ENCODE measurements around the gene MYO10.

GRCh38 chr5:16981700-16982099 lies 45.6 kb upstream of the MYO10 start:
- no peak for TF ChIP-seq CTCF (IDR thresholded peaks at IDR 0.05)
- TF ChIP-seq POLR2A (IDR thresholded peaks at IDR 0.05), result no peak

Data from breast epithelium (tissue), 3 donors.